Hepatic stellate cell (primary cell): ENCODE data around the gene KIF5C.
"Not testable (repeated sequence)": the region's sequence is repeated elsewhere in the genome, so short reads cannot be mapped to it uniquely, and the experiment has no call there.

Experiments
- DNase-seq: peaks from one replicate; pipeline ENCODE4 v3.0.0; 2011; ENCODE audit warnings: low spot score

Gene KIF5C

GRCh38 chr2:148966438-148966758 is 91.4 kb downstream of the KIF5C start:
- DNase-seq, result no peak

- DNase-seq, result no peak
These were observed 92.0 kb downstream of the KIF5C start for GRCh38 chr2:148967056-148967455.

GRCh38 chr2:148967578-148967977 is 92.6 kb downstream of the KIF5C start:
- no peak for DNase-seq

GRCh38 chr2:148968301-148968700 is 93.3 kb downstream of the KIF5C start:
- no peak for DNase-seq

GRCh38 chr2:148968776-148969319 is 93.8 kb downstream of the KIF5C start:
- no peak for DNase-seq

- DNase-seq, result no peak
These were observed 94.6 kb downstream of the KIF5C start for GRCh38 chr2:148969659-148970061.

- no peak for DNase-seq
These were observed 95.4 kb downstream of the KIF5C start for GRCh38 chr2:148970385-148970784.

GRCh38 chr2:148971547-148971946 is 96.5 kb downstream of the KIF5C start:
- no peak for DNase-seq

GRCh38 chr2:148974095-148974494 is 99.1 kb downstream of the KIF5C start:
- no peak for DNase-seq

- DNase-seq, result no peak
These were observed 103.1 kb downstream of the KIF5C start for GRCh38 chr2:148978026-148978685.

- DNase-seq, result no peak
These were observed 103.7 kb downstream of the KIF5C start for GRCh38 chr2:148978706-148979105.

- no peak for DNase-seq
These were observed 104.3 kb downstream of the KIF5C start for GRCh38 chr2:148979164-148979918.

- no peak for DNase-seq
These were observed 104.9 kb downstream of the KIF5C start for GRCh38 chr2:148979919-148980277.

GRCh38 chr2:148980496-148980895 is 105.5 kb downstream of the KIF5C start:
- DNase-seq, result not testable (repeated sequence)

GRCh38 chr2:148981324-148981723 is 106.3 kb downstream of the KIF5C start:
- DNase-seq, result no peak

- no peak for DNase-seq
These were observed 106.8 kb downstream of the KIF5C start for GRCh38 chr2:148981781-148982180.

GRCh38 chr2:148982282-148982681 is 107.3 kb downstream of the KIF5C start:
- no peak for DNase-seq

GRCh38 chr2:148983896-148984295 is 108.9 kb downstream of the KIF5C start:
- DNase-seq, result no peak

GRCh38 chr2:148984449-148984848 is 109.4 kb downstream of the KIF5C start:
- DNase-seq, result no peak

- no peak for DNase-seq
These were observed 112.3 kb downstream of the KIF5C start for GRCh38 chr2:148987286-148987685.

GRCh38 chr2:148988337-148988736 is 113.3 kb downstream of the KIF5C start:
- no peak for DNase-seq

GRCh38 chr2:148989882-148990493 is 115.0 kb downstream of the KIF5C start:
- peak; percentile 70 for DNase-seq

GRCh38 chr2:148990968-148991367 is 115.9 kb downstream of the KIF5C start:
- no peak for DNase-seq
